Smooth muscle cell (in vitro differentiated cells): ENCODE measurements around the gene NUTF2. TPM values are rescaled to one million over a fixed set of nuclear protein-coding genes. Genes with fewer than 3 reads are reported as not detected.

Experiments used
- DNase-seq: peaks from one replicate; lab custom pipeline; 2025; ENCODE audit not compliant: unreplicated experiment; lab: John Stamatoyannopoulos, UW
- H2AFZ ChIP-seq: fragments of 200-600 bp; sonication (generic); 2 replicates; pipeline ENCODE4 v1.6.0; 2016; ENCODE audit warnings: antibody characterized with exemption, low read depth, mild to moderate bottlenecking
- H3F3A ChIP-seq: fragments of 200-600 bp; sonication (generic); 2 replicates; pipeline ENCODE4 v1.6.0; 2017; ENCODE audit warnings: antibody characterized with exemption, low read depth
- H3K27ac ChIP-seq: fragments of 200-600 bp; sonication (generic); 2 replicates; pipeline ENCODE4 v1.5.1; 2016; ENCODE audit warnings: low read depth, mild to moderate bottlenecking
- H3K27me3 ChIP-seq: fragments of 200-600 bp; sonication (generic); 2 replicates; pipeline ENCODE4 v1.6.1; 2016; ENCODE audit warnings: low read depth, mild to moderate bottlenecking
- H3K36me3 ChIP-seq: fragments of 200-600 bp; sonication (generic); 2 replicates; pipeline ENCODE4 v1.5.1; 2016; ENCODE audit warnings: low read depth
- H3K4me1 ChIP-seq: fragments of 200-600 bp; sonication (generic); 2 replicates; pipeline ENCODE4 v1.5.1; 2016; ENCODE audit warnings: low read depth
- H3K4me2 ChIP-seq: fragments of 200-600 bp; sonication (generic); 2 replicates; pipeline ENCODE4 v1.6.0; 2016; ENCODE audit warnings: mild to moderate bottlenecking
- H3K4me3 ChIP-seq: fragments of 200-600 bp; sonication (generic); 2 replicates; pipeline ENCODE4 v1.5.1; 2016; ENCODE audit warnings: mild to moderate bottlenecking
- H3K79me2 ChIP-seq: fragments of 200-600 bp; sonication (generic); 2 replicates; pipeline ENCODE4 v1.6.0; 2016; ENCODE audit warnings: low read depth, mild to moderate bottlenecking
- H3K9ac ChIP-seq: fragments of 200-600 bp; sonication (generic); 2 replicates; pipeline ENCODE4 v1.6.0; 2016; ENCODE audit warnings: low read depth
- H3K9me3 ChIP-seq: fragments of 200-600 bp; sonication (generic); replicated peaks from 2 replicates; pipeline ENCODE4 v1.5.1; 2016; ENCODE audit warnings: low read depth
- H4K20me1 ChIP-seq: fragments of 200-600 bp; sonication (generic); 2 replicates; pipeline ENCODE4 v1.6.0; 2016; ENCODE audit warnings: low read depth
- CTCF ChIP-seq: fragments of 200-600 bp; sonication (generic); IDR thresholded peaks from 2 replicates; pipeline ENCODE4 v1.5.1; 2017; ENCODE audit warnings: borderline replicate concordance, mild to moderate bottlenecking, antibody characterized with exemption; ENCODE audit not compliant: insufficient read depth, poor library complexity, severe bottlenecking
- WGBS: methylation state at CpG from one replicate; pipeline ENCODE4 v1.1.7; 2016; ENCODE audit warnings: low lambda C conversion rate; 5-methylcytosine and 5-hydroxymethylcytosine counted together
- polyA plus RNA-seq: library from polyadenylated mRNA; unstranded; fragments of >200 nt; fragmentation: Nextera tagmentation; extraction: Ambion mirVana; gene quantifications from 2 replicates; pipeline ENCODE4 v1.2.1, GENCODE V29; 2016
- total RNA-seq: library from RNA; depleted of rRNA; stranded (reverse); fragments of >200 nt; gene quantifications from 2 replicates; pipeline ENCODE4 v1.2.3, GENCODE V29; 2014

NUTF2 gene
- total and polyA plus RNA-seq, 2 experiments from 2014 or later: 115 to 202 TPM

- Histone ChIP-seq H3K4me1 (peaks cover 35% of the 10 kb centered on the region), H3F3A (peaks cover 28% of the 10 kb centered on the region), H3K79me2 (peaks cover 30% of the 10 kb centered on the region), H4K20me1 (peaks cover 17% of the 10 kb centered on the region), H3K9ac (peak overlapping the region; percentile 2), H2AFZ (peak overlapping the region; percentile 95), H3K27ac (peak overlapping the region; percentile 98), H3K4me3 (peak overlapping the region; percentile 85), H3K27me3 (no peaks in the 10 kb centered on the region), H3K4me2 (peak overlapping the region; percentile 94), H3K36me3 (no peaks in the 10 kb centered on the region), H3K9me3 (no peaks in the 10 kb centered on the region)
- no peak for DNase-seq
- WGBS: 55% methylated on average over 17 of the region's 17 CpGs
- TF ChIP-seq CTCF: no peak
Measured at GRCh38 chr16:67841198-67841815, 5.4 kb upstream of the NUTF2 start.

GRCh38 chr16:67841816-67842508, 4.8 kb upstream of the NUTF2 start, which contains the start of gene THAP11:
Gene THAP11 (plus strand): TSS chr16:67842320. CDS start chr16:67842555, 235 bp downstream.
- Histone ChIP-seq H3F3A (peaks cover 30% of the 10 kb centered on the region), H3K79me2 (peaks cover 30% of the 10 kb centered on the region), H3K9ac (peak within 1 kb of the TSS; percentile 90), H3K36me3 (no peaks in the 10 kb centered on the region), H3K4me1 (peaks cover 35% of the 10 kb centered on the region), H3K27ac (peak within 1 kb of the TSS; percentile 98), H3K4me3 (peak within 1 kb of the TSS; percentile 85), H3K27me3 (no peaks in the 10 kb centered on the region), H3K4me2 (peak within 1 kb of the TSS; percentile 94), H3K9me3 (no peaks in the 10 kb centered on the region), H4K20me1 (peaks cover 17% of the 10 kb centered on the region), H2AFZ (peak within 1 kb of the TSS; percentile 95)
- 2% methylated on average over 77 of the region's 83 CpGs for WGBS
- peak; percentile 94 for DNase-seq
- peak; percentile 63 for TF ChIP-seq CTCF

- H3K9ac ChIP-seq: peak overlapping the region; percentile 41
- peaks cover 37% of the 10 kb centered on the region for H3K79me2 ChIP-seq
- H4K20me1 ChIP-seq: peaks cover 17% of the 10 kb centered on the region
- DNase-seq: peak; percentile 44
- peaks cover 35% of the 10 kb centered on the region for H3K4me1 ChIP-seq
- WGBS: 2% methylated on average over 61 of the region's 67 CpGs
- peak overlapping the region; percentile 94 for H3K4me2 ChIP-seq
- no peaks in the 10 kb centered on the region for H3K36me3 ChIP-seq
- H3K27me3 ChIP-seq: no peaks in the 10 kb centered on the region
- peak; percentile 13 for TF ChIP-seq CTCF
- H3F3A ChIP-seq: peaks cover 30% of the 10 kb centered on the region
- H2AFZ ChIP-seq: peak overlapping the region; percentile 55
- peak overlapping the region; percentile 85 for H3K4me3 ChIP-seq
- no peaks in the 10 kb centered on the region for H3K9me3 ChIP-seq
- peak overlapping the region; percentile 98 for H3K27ac ChIP-seq
Measured at GRCh38 chr16:67842509-67843342, 4.0 kb upstream of the NUTF2 start.
